Limb (tissue), 2 donors: ENCODE measurements around the gene EP400.
A peak's percentile ranks its signal among the peaks of the same experiment; 100 is the strongest.

Source experiments
- DNase-seq, 2 donors: peaks; one replicate each; pipeline ENCODE4 v3.0.0-alpha.2; 2016; ENCODE audit errors: extremely low spot score in 2 of 2

The EP400 gene

GRCh38 chr12:131927110-131928079, 22.3 kb upstream of the EP400 start:
- DNase-seq: peak in 1 of 2 donors; percentile 33

GRCh38 chr12:131928080-131928710, 21.5 kb upstream of the EP400 start:
- DNase-seq: no peak

- DNase-seq: peak; percentile 92 to 97
Observed at GRCh38 chr12:131928711-131929580, 20.8 kb upstream of the EP400 start, which contains the start of gene PUS1. TSS of gene PUS1 (plus strand) at chr12:131929276. CDS start at chr12:131929723, 447 bp downstream.

- DNase-seq: no peak
Observed at GRCh38 chr12:131929581-131930456, 19.9 kb upstream of the EP400 start.

- no peak for DNase-seq
Observed at GRCh38 chr12:131930510-131930909, 19.2 kb upstream of the EP400 start.

- DNase-seq: no peak
Observed at GRCh38 chr12:131933387-131933786, 16.4 kb upstream of the EP400 start.

- no peak for DNase-seq
Observed at GRCh38 chr12:131934535-131934934, 15.2 kb upstream of the EP400 start.

GRCh38 chr12:131938082-131938481, 11.7 kb upstream of the EP400 start:
- no peak for DNase-seq

GRCh38 chr12:131939007-131939406, 10.7 kb upstream of the EP400 start:
- no peak for DNase-seq

GRCh38 chr12:131940141-131940547, 9.6 kb upstream of the EP400 start:
- no peak for DNase-seq

- no peak for DNase-seq
Observed at GRCh38 chr12:131941116-131941986, 8.4 kb upstream of the EP400 start.

- DNase-seq: no peak
Observed at GRCh38 chr12:131941987-131942341, 7.8 kb upstream of the EP400 start.

GRCh38 chr12:131942671-131943070, 7.1 kb upstream of the EP400 start:
- no peak for DNase-seq

GRCh38 chr12:131943389-131943788, 6.4 kb upstream of the EP400 start:
- no peak for DNase-seq

GRCh38 chr12:131943876-131944275, 5.9 kb upstream of the EP400 start:
- DNase-seq: no peak

- no peak for DNase-seq
Observed at GRCh38 chr12:131944601-131945251, 5.0 kb upstream of the EP400 start.

GRCh38 chr12:131946757-131947156, 3.0 kb upstream of the EP400 start:
- DNase-seq: no peak

- no peak for DNase-seq
Observed at GRCh38 chr12:131947482-131948027, 2.2 kb upstream of the EP400 start.

GRCh38 chr12:131948166-131948712, 1.5 kb upstream of the EP400 start:
- DNase-seq: no peak
